Glutamatergic neuron (in vitro differentiated cells): ENCODE results near the gene NDUFS8. TPM values are rescaled to one million over a fixed set of nuclear protein-coding genes. Genes with fewer than 3 reads are reported as not detected.
"Not testable (repeated sequence)": the region's sequence is repeated elsewhere in the genome, so short reads cannot be mapped to it uniquely, and the experiment has no call there.

Experiments used
- DNase-seq: peaks from one replicate; pipeline ENCODE4 v3.0.0; 2022
- H3K27ac Mint-ChIP-seq: one replicate; pipeline ENCODE4 v1.8.0; 2020; ENCODE audit warnings: mild to moderate bottlenecking, mixed read lengths, inconsistent platforms; ENCODE audit not compliant: unreplicated experiment
- H3K27me3 Mint-ChIP-seq: one replicate; pipeline ENCODE4 v1.8.0; 2020; ENCODE audit warnings: mild to moderate bottlenecking, moderate library complexity, mixed read lengths, inconsistent platforms; ENCODE audit not compliant: unreplicated experiment
- H3K36me3 Mint-ChIP-seq: one replicate; pipeline ENCODE4 v1.8.0; 2020; ENCODE audit warnings: mild to moderate bottlenecking, mixed read lengths, inconsistent platforms; ENCODE audit not compliant: unreplicated experiment
- H3K4me1 Mint-ChIP-seq: one replicate; pipeline ENCODE4 v1.8.0; 2020; ENCODE audit warnings: mild to moderate bottlenecking, low read depth, mixed read lengths, inconsistent platforms; ENCODE audit not compliant: unreplicated experiment
- H3K4me3 Mint-ChIP-seq: one replicate; pipeline ENCODE4 v1.8.0; 2020; ENCODE audit warnings: mild to moderate bottlenecking, mixed read lengths, inconsistent platforms; ENCODE audit not compliant: unreplicated experiment
- H3K9me3 Mint-ChIP-seq: one replicate; pipeline ENCODE4 v1.8.0; 2020; ENCODE audit warnings: mild to moderate bottlenecking, moderate library complexity, mixed read lengths, inconsistent platforms; ENCODE audit not compliant: unreplicated experiment
- CTCF ChIP-seq: fragments of 200-600 bp; sonication (generic); IDR thresholded peaks from one replicate; pipeline ENCODE4 v1.5.0; 2021; ENCODE audit not compliant: partially characterized antibody, unreplicated experiment
- total RNA-seq: library from RNA; stranded (reverse); fragmentation: NEBNext Ultra II Directional; extraction: Animal tissue kit (Norgen Biotek cat#: 25700); gene quantifications from one replicate; pipeline ENCODE4 v1.2.1, GENCODE V29; 2021; ENCODE audit not compliant: unreplicated experiment

NDUFS8 gene
- total RNA-seq, 1 donor from 2014 or later = 136 TPM

DNA sequence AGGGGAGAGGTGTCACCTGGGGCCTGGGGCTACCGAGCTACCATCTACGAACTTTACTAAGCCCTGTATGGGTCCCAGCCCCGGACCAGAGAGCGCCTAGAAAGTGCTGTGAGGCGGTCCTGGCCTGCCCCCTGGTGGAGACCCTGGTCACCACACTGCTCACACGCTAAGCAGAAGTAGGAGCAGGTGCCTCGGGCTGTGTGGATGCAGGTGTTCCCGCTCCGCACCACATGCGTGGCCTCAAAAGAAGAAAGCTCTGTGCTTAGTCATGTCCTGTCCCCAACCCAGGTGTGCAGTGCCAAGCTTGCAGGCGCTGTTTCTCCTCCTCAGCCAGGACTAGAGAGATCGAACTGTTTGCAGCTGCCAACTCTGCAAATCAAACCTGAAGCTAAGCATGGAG, 36.7 kb upstream of the NDUFS8 start:
- TF ChIP-seq CTCF = peak; percentile 74
- H3K9me3 Mint-ChIP-seq, H3K4me3 Mint-ChIP-seq, H3K36me3 Mint-ChIP-seq, H3K4me1 Mint-ChIP-seq: not testable (repeated sequence)
- H3K27me3 Mint-ChIP-seq = peaks cover 20% of the 10 kb centered on the region
- peak overlapping the region; percentile 33 for H3K27ac Mint-ChIP-seq
- peak; percentile 48 for DNase-seq

DNA sequence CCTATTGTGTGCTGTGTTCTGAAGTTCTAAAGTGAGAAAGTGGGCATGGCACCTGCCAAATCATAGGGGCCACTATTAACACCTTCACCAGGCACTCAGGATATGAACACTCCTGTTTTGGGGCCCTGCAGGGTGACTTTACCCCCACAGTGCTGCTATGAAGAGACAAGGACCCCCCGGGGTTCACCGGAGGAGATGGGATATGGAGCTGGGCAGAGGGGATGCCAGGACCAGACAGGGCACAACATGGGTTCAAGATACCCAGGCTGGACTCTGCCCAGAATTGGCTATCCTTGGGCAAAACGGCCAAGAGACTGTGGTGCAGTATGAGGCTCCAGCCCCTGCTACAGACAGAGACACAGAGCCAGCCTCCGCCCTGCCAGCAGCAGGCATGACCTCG, 36.1 kb upstream of the NDUFS8 start:
- not testable (repeated sequence) for H3K4me1 Mint-ChIP-seq, H3K36me3 Mint-ChIP-seq, H3K9me3 Mint-ChIP-seq, DNase-seq, H3K4me3 Mint-ChIP-seq
- peaks cover 20% of the 10 kb centered on the region for H3K27me3 Mint-ChIP-seq
- peak overlapping the region; percentile 33 for H3K27ac Mint-ChIP-seq

- not testable (repeated sequence) for H3K36me3 Mint-ChIP-seq, H3K9me3 Mint-ChIP-seq, DNase-seq, H3K27ac Mint-ChIP-seq, H3K4me3 Mint-ChIP-seq, H3K4me1 Mint-ChIP-seq
- H3K27me3 Mint-ChIP-seq = peaks cover 15% of the 10 kb centered on the region
These were observed 35.4 kb upstream of the NDUFS8 start for GRCh38 chr11:67995129-67995528.

GRCh38 chr11:67995579-67995978, 34.9 kb upstream of the NDUFS8 start:
- not testable (repeated sequence) for H3K4me3 Mint-ChIP-seq, H3K27ac Mint-ChIP-seq, H3K9me3 Mint-ChIP-seq, H3K36me3 Mint-ChIP-seq, H3K4me1 Mint-ChIP-seq, DNase-seq
- H3K27me3 Mint-ChIP-seq = peaks cover 15% of the 10 kb centered on the region

DNA sequence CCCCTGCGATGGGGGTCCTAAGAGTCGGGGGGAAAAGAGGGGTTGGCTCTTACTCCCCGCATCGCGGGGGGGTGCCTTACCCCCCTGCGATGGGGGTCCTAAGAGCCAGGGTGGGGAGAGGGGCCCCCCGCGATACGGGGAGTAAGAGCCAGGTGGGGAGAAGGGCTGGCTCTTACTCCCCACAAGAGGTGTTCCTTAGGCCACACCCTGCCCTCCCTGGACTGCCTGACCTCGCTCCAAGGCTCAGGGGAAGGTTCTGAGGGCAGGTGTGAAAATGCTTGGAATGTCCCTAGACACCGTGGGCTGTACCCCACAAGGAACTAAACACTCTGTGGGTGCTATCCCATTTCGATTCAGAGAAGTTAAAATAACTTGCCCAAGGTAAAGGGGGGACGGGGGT, 34.4 kb upstream of the NDUFS8 start:
- Mint-ChIP-seq H3K4me1 (peaks cover 1% of the 10 kb centered on the region), H3K36me3 (no peaks in the 10 kb centered on the region), H3K4me3 (no peak overlapping the region), H3K27me3 (peaks cover 15% of the 10 kb centered on the region), H3K27ac (no peak overlapping the region), H3K9me3 (peaks cover 2% of the 10 kb centered on the region)
- DNase-seq = no peak
- TF ChIP-seq CTCF = no peak

- DNase-seq = peak; percentile 74
- Mint-ChIP-seq H3K27ac (no peak overlapping the region), H3K4me1 (peaks cover 1% of the 10 kb centered on the region), H3K36me3 (no peaks in the 10 kb centered on the region), H3K27me3 (peaks cover 14% of the 10 kb centered on the region), H3K9me3 (peaks cover 2% of the 10 kb centered on the region), H3K4me3 (no peak overlapping the region)
- no peak for TF ChIP-seq CTCF
These were observed 33.6 kb upstream of the NDUFS8 start for GRCh38 chr11:67996622-67997474.
